Memory B cell (primary cell): ENCODE results near the gene CELF4.
"Not testable (repeated sequence)": the region's sequence is repeated elsewhere in the genome, so short reads cannot be mapped to it uniquely, and the experiment has no call there.

Experiments used
- ATAC-seq: fragments of 150-1000 bp; cut with Tn5 transposase; 2 replicates; pipeline ENCODE4 v1.10.0; 2021; ENCODE audit warnings: low read depth, mild to moderate bottlenecking, moderate library complexity
- DNase-seq, 2 donors: peaks; one replicate each; pipeline ENCODE4 v3.0.0; 2022; ENCODE audit warnings: low spot score in 2 of 2
- H3K27ac Mint-ChIP-seq: one replicate; pipeline ENCODE4 v1.8.0; 2022; ENCODE audit warnings: mild to moderate bottlenecking, moderate library complexity, mixed read lengths
- H3K27me3 Mint-ChIP-seq: one replicate; pipeline ENCODE4 v1.8.0; 2022; ENCODE audit warnings: mixed read lengths
- H3K36me3 Mint-ChIP-seq: one replicate; pipeline ENCODE4 v1.8.0; 2022; ENCODE audit warnings: mild to moderate bottlenecking, mixed read lengths
- H3K4me1 Mint-ChIP-seq: one replicate; pipeline ENCODE4 v1.8.0; 2022; ENCODE audit warnings: mixed read lengths
- H3K4me3 Mint-ChIP-seq: one replicate; pipeline ENCODE4 v1.8.0; 2022; ENCODE audit warnings: mild to moderate bottlenecking, moderate library complexity, mixed read lengths
- H3K9me3 Mint-ChIP-seq: one replicate; pipeline ENCODE4 v1.8.0; 2022; ENCODE audit warnings: mixed read lengths

Gene CELF4

DNA sequence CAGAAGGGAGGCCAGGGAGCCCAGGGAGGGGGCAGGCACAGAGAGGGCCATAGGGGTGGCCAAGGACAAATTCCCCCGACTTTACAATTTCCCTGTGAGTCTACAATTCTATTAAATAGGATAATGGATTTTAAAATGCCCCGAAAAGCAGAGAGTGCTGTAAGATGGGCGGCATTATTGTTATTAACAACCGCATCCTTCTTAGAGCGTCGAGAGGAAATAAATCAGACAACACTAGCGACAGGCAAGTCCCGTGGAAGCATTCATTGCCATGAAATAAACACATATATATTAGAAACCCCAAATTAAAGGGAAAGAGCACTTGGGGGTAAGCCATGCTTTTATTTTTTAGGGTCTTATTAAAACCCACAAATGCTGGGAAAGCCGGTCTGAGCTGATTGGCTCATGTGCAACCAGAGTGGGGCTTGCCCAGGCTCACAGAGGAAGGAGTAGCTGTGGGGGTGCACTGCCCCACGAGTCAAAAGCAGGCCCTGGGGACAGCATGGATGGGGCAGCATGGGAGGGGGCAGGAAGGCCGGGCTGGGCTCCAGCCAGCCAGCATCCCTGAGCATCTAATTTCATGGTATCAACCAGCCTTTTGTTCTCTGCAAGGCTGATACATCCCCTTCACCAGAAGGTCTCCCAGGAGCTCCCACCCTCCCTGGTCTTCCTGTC is 187.1 kb downstream of the CELF4 start:
- Mint-ChIP-seq H3K27me3 (peaks cover 13% of the 10 kb centered on the region), H3K36me3 (no peaks in the 10 kb centered on the region), H3K9me3 (peaks cover 7% of the 10 kb centered on the region), H3K27ac (no peak overlapping the region), H3K4me3 (no peak overlapping the region), H3K4me1 (no peaks in the 10 kb centered on the region)
- DNase-seq (no peak), ATAC-seq (no peak)

DNA sequence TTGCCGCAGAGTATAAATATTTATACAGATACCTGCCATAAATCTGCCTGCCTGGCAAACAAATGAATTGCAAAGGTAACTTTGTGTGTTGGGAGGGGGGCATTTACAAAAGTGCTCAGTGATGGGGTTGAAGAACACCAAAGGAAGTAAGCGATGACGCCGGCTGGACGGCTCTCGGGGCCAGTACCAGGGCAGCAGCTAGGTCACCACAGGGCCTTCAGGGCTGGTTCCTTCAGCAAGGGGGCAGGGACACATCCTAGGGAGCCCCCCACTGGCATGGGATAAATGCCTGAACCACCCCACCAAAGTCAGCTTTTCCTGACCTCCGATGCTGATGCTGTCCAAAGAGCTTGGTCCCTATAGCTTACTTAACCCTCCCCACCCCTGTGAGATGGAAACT is 190.4 kb downstream of the CELF4 start:
- H3K9me3 Mint-ChIP-seq: no peaks in the 10 kb centered on the region
- no peak for DNase-seq
- H3K27me3 Mint-ChIP-seq: peaks cover 5% of the 10 kb centered on the region
- no peak overlapping the region for H3K27ac Mint-ChIP-seq
- ATAC-seq: no peak
- H3K4me3 Mint-ChIP-seq: no peak overlapping the region
- no peaks in the 10 kb centered on the region for H3K4me1 Mint-ChIP-seq
- no peaks in the 10 kb centered on the region for H3K36me3 Mint-ChIP-seq

DNA sequence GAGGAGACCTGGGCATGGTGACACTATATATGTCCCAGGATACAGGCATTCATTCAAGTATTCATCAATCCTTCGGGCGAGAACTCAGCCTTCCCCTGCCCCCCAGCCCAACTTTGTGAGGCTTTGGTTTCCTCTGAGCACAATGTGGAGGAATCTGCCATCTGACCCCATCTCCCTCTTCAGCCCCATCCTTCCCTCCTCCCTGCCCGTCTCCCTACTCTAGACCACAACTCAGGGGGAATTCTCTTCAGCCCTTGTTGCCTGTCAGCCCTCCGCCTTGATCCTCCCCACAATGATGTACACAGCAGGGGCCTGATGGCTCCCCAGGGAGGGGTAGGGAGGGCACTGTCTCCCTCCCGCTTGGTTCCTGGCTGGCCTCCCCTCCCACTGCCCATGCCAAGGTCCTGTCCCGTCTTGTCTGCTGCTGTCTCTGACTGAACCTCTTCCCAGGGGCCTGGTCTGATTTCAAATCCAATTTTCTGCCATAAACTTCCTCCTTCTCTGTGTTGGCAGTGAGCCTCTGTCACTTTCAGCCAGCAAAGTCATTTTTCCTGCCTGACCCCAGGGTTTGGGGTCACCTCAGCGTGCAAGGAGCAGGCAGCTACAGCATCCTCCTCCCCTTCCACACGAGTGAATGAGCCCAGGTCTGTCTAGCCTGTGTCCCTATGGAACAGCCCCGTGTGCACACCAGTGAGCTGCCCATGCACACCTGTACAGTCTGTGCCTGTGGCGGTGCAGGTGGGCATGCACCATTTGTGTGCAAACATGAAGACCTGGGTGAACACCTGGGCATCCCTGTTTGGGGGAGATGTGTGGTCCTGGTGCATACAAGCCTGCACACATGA is 197.3 kb downstream of the CELF4 start:
- no peaks in the 10 kb centered on the region for H3K36me3 Mint-ChIP-seq
- DNase-seq (no peak), ATAC-seq (no peak)
- H3K4me3 Mint-ChIP-seq: no peak overlapping the region
- no peaks in the 10 kb centered on the region for H3K4me1 Mint-ChIP-seq
- no peaks in the 10 kb centered on the region for H3K9me3 Mint-ChIP-seq
- no peak overlapping the region for H3K27ac Mint-ChIP-seq
- H3K27me3 Mint-ChIP-seq: peaks cover 18% of the 10 kb centered on the region

DNA sequence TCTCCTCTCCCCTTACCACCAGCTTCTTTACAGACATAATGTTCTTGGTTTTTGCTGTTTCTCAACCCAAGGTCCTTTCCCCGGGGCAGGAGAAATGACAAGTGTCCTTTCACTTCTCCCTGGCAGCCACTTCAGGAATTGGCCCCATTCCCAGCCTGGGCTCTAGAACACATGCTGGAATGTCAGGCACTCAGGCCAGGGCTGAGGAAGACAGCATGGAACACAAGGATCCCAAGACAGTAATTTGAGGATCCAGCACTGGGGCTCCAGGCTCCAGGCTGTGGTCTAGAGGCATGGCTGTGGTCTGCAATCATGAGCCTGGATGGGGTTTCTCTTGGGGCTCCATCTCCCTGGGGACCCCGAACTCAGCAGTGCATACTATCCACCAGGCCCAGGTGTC is 201.4 kb downstream of the CELF4 start:
- ATAC-seq (no peak), DNase-seq (no peak)
- Mint-ChIP-seq H3K4me3 (no peak overlapping the region), H3K4me1 (no peaks in the 10 kb centered on the region), H3K27me3 (peaks cover 21% of the 10 kb centered on the region), H3K36me3 (no peaks in the 10 kb centered on the region), H3K27ac (no peak overlapping the region), H3K9me3 (no peaks in the 10 kb centered on the region)

DNA sequence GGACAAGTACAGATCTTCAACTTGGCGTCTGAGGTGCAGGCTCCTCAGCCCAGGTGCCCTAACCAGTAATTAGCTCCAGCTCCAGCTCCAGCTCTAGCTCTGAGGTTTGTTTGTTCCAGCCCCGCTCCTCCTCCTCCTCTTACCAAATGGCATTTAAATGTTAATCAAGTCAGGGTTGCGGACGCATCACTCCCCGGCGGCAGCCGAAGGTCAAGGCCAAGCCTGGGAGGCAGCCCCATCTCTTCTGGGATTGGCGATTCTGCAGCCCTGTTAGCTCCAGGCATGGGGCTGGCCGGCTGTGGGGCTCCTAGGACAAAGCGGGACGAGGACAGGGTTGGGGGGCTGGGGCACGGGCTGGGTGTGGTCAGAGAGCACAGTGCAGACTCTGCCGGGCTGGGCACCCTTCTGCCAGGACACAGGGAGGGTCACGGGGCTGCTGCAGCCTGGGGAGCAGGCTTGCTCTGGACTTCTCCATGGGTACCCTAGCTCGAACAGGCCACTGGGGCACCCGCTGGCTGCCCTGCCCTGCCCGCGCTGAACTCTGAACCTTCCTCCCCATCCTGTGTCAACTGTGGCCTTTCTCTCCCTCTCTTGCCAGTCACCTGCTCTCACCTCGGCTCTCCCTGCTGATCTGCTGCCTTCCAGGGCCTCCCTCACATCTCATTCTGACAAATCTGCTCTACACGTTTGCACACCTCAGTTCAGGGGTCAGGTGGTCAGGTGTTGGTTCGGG is 203.3 kb downstream of the CELF4 start:
- Mint-ChIP-seq H3K9me3 (no peaks in the 10 kb centered on the region), H3K4me3 (no peak overlapping the region), H3K27me3 (peaks cover 13% of the 10 kb centered on the region), H3K4me1 (no peaks in the 10 kb centered on the region), H3K27ac (no peak overlapping the region), H3K36me3 (no peaks in the 10 kb centered on the region)
- DNase-seq (no peak), ATAC-seq (no peak)

DNA sequence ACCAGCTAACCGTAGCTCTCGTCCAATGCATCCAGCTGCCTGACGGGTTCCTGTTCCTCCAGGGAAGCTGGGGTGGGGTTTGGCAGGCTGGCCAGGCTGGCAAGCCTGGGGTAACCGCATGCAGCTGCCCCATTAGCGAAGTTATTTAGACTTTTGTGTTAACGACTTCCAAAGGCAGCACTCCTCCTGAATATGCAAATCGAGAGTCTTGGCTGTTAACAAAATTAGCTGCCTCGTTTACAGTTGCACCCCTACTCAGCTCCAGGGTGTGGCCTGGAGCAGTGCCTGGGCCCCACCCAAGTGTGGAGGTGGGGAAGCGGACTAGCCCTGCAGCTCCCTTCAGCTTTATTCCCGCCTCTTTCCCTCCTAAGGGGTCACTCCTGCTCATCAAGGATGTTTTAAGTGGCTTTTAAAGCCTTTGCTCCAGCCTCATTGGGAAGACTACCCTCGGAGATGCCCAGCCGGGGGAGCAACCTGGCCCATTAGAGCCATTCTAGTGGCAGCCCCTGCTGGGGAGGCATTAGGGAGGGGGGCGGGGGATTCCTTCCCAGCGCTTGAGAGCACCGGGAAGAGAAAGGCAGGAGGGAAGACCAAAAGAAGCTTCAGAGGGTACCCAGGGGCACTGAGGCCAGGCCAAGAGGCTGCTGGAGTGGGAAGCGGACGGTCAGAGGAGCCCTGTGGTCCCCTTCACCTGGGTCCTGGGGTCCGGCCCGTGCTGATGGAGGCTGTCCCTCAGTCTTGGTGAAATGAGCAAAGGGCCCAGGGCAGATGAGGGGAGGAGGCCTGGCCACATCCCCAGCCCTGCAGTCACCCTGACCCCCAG is 204.1 kb downstream of the CELF4 start:
- no peak overlapping the region for H3K27ac Mint-ChIP-seq
- H3K9me3 Mint-ChIP-seq: no peaks in the 10 kb centered on the region
- no peaks in the 10 kb centered on the region for H3K4me1 Mint-ChIP-seq
- ATAC-seq (no peak), DNase-seq (no peak)
- H3K4me3 Mint-ChIP-seq: no peak overlapping the region
- H3K36me3 Mint-ChIP-seq: no peaks in the 10 kb centered on the region
- peaks cover 10% of the 10 kb centered on the region for H3K27me3 Mint-ChIP-seq

DNA sequence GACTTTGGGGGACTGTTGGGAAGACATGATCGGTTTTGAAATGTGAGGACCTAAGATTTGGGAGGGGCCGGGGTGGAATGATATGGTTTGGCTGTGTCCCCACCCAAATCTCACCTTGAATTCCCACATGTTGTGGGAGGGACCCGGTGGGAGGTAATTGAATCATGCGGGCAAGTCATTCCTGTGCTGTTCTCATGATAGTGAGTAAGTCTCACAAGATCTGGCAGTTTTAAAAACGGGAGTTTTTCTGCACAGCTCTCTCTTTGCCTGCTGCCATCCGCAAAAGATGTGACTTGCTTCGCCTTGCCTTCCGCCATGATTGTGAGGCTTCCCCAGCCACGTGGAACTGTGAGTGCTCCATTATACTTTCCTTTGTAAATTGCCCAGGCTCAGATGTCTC is 207.5 kb downstream of the CELF4 start:
- H3K27me3 Mint-ChIP-seq: peaks cover 11% of the 10 kb centered on the region
- ATAC-seq: not testable (repeated sequence)

DNA sequence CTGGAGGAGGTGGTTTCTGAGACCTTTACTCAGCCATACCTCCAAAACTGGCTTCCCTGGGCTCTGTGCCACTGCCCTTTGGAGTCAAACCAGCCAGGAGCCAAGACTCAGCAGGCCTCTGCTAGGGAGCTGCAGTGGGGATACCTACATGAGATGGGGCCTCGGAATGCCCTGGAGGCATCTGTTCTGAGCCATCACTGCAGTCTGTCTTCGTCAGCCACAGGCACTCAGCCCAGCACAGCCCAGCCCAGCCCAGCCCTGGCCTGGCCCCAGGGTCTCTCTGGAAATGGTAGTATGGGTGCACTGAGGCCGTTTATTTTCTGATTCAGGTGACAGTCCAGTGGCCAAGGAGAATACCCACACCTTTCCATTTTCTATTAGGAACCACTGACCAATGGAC is 209.8 kb downstream of the CELF4 start:
- peaks cover 6% of the 10 kb centered on the region for H3K27me3 Mint-ChIP-seq

More for the DNA sequence above, 207.5 kb downstream of the CELF4 start:
- H3K9me3 Mint-ChIP-seq, DNase-seq, H3K27ac Mint-ChIP-seq, H3K4me1 Mint-ChIP-seq, H3K4me3 Mint-ChIP-seq, H3K36me3 Mint-ChIP-seq: not testable (repeated sequence)

DNA sequence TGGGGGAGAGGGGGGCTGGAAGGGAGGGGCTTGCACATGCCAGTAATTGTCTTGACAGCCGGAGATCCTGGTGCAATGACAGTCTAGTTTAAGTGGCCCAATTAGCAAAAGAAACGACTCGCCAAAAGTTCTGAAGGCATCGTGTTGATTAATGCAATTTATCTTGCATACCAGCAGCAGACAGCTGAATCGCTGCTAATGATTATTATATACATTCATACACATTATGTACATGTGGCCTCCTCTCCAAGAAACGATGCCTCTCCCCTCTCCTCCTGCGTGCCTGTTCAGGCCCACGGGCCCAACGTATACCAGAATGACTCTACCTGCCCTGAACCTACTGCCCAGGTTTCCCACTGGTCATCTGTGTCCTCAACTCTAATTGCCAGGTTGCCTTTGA is 214.5 kb downstream of the CELF4 start:
- DNase-seq (no peak), ATAC-seq (no peak)
- Mint-ChIP-seq H3K27me3 (peaks cover 12% of the 10 kb centered on the region), H3K36me3 (no peaks in the 10 kb centered on the region), H3K27ac (no peak overlapping the region), H3K4me3 (no peak overlapping the region), H3K4me1 (no peaks in the 10 kb centered on the region), H3K9me3 (no peaks in the 10 kb centered on the region)

More for the DNA sequence above, 209.8 kb downstream of the CELF4 start:
- no peak overlapping the region for H3K27ac Mint-ChIP-seq
- no peaks in the 10 kb centered on the region for H3K4me1 Mint-ChIP-seq
- H3K9me3 Mint-ChIP-seq: no peaks in the 10 kb centered on the region
- no peaks in the 10 kb centered on the region for H3K36me3 Mint-ChIP-seq
- H3K4me3 Mint-ChIP-seq: no peak overlapping the region
- ATAC-seq (no peak), DNase-seq (no peak)

DNA sequence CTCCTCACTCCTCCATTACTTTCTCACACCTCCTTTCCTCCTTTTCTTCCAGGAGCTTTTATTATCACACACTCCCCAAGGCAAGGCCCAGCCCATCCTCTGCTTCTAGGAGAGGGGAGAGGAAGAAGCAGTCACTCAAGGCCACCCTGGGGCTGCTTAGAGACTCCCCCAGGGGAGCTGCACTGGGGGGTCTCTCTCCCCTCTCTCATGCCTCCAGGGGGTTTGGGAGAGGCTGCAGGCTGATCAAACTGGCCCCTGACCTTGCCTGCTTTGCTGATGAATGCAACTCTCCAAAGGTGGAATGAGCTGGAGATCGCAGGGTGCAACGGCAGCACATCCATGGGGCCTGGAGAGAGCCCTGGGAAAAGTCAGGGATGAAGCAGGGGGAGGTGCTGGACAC is 216.9 kb downstream of the CELF4 start:
- Mint-ChIP-seq H3K4me3 (no peak overlapping the region), H3K27ac (no peak overlapping the region), H3K27me3 (peaks cover 14% of the 10 kb centered on the region), H3K9me3 (no peaks in the 10 kb centered on the region), H3K4me1 (peaks cover 3% of the 10 kb centered on the region), H3K36me3 (no peaks in the 10 kb centered on the region)
- no peak for ATAC-seq
- DNase-seq: no peak

DNA sequence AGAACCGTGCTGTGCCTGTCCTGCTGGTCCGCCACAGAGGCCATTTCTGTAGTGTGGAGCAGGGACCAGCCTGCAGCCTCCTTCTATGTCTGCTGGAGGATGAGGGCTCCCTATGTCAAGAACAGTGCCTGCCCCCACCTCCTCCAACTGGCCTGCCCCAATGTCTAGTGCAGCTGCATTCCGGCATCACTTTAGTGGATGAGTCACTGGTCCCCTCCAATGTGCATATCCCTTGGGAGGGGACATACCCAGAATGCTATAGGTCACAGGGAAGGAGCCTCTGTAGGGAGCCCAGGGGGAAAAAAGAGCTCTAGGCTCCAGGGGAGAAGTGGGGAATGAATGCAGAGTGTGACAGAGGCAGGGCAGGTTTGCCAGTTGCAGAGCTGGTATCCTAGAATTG is 219.6 kb downstream of the CELF4 start:
- Mint-ChIP-seq H3K27me3 (peaks cover 16% of the 10 kb centered on the region), H3K36me3 (no peaks in the 10 kb centered on the region), H3K4me1 (peaks cover 10% of the 10 kb centered on the region), H3K9me3 (no peaks in the 10 kb centered on the region), H3K27ac (no peak overlapping the region), H3K4me3 (no peak overlapping the region)
- DNase-seq (no peak), ATAC-seq (no peak)

DNA sequence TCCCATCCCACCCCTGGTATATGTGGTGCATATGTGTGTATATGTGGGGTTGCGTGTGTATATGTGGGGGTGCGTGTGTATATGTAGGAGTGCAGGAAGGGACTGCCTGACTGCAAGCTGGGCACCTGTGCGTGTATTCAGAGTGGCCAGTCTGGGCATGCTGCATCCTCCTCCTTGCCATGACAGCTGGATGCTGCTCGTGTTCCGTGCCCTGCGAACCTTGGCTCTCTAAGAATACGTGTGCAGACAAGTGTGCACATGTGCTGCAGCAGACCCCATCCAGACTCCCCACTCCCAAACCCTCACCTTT is 222.1 kb downstream of the CELF4 start:
- H3K27me3 Mint-ChIP-seq: peaks cover 15% of the 10 kb centered on the region
- H3K4me3 Mint-ChIP-seq: no peak overlapping the region
- DNase-seq (no peak), ATAC-seq (no peak)
- H3K4me1 Mint-ChIP-seq: peaks cover 10% of the 10 kb centered on the region
- H3K27ac Mint-ChIP-seq: no peak overlapping the region
- no peaks in the 10 kb centered on the region for H3K9me3 Mint-ChIP-seq
- H3K36me3 Mint-ChIP-seq: no peaks in the 10 kb centered on the region

DNA sequence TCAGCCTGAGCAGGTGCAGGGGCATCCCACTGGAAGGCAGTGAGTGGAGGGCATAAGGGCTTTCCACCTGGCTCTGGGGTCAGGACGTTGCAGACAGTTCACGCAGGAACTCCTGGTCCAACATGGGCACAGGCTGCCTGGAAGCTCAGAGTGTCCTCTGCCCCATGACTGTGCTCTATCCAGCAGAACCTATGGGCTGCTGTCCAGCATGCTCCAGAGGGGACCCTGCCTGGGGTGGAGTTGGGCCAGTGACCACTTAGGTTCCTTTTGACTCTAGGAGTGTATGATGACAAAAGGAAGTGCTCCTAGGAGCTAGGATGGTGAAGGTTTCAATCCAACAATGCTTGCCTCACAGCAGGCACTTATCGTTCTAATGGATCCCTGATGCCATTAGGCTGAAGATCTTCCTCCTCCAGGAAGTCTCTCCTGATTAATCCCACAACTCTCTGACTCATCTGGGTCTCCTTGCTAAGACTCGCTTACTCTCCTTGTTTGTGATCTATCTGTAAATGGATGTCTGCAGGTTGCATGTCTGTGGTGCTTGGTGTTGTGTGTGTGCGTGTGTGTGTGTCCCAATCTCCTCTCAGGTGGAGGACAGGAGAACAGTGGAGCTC is 224.0 kb downstream of the CELF4 start:
- Mint-ChIP-seq H3K27ac (no peak overlapping the region), H3K4me3 (no peak overlapping the region), H3K27me3 (peaks cover 19% of the 10 kb centered on the region), H3K4me1 (peaks cover 10% of the 10 kb centered on the region), H3K36me3 (no peaks in the 10 kb centered on the region), H3K9me3 (no peaks in the 10 kb centered on the region)
- ATAC-seq (no peak), DNase-seq (no peak)
